GM10248 (cell line): ENCODE data around the gene STAG1.
"Not testable (repeated sequence)": the region's sequence is repeated elsewhere in the genome, so short reads cannot be mapped to it uniquely, and the experiment has no call there.

ENCODE experiments used
- CTCF ChIA-PET: fragments of 300-600 bp; sonication (Branson Sonifier 250); formaldehyde crosslinking; extraction: SDS; loops from one replicate; lab custom pipeline; 2021; ENCODE audit warnings: antibody characterized with exemption; lab: Yijun Ruan, JAX
- POLR2A ChIA-PET: fragments of 350-650 bp; sonication (Branson Sonifier 250); formaldehyde crosslinking; extraction: SDS; loops from one replicate; lab custom pipeline; 2020; ENCODE audit warnings: antibody characterized with exemption; lab: Yijun Ruan, JAX
- DNase-seq: peaks from one replicate; pipeline ENCODE4 v3.0.0; 2012; ENCODE audit errors: extremely low spot score
- CTCF ChIP-seq: IDR thresholded peaks from 2 replicates; pipeline ENCODE4 v1.5.1; 2012; ENCODE audit warnings: mild to moderate bottlenecking, low read depth; ENCODE audit errors: extremely low read depth, missing control alignments, control extremely low read depth

STAG1 gene

GRCh38 chr3:136645915-136646314 lies 106.3 kb downstream of the STAG1 start:
- no peak for TF ChIP-seq CTCF
- DNase-seq = peak; percentile 24
- CTCF ChIA-PET = interaction anchor here (1.0 to 1.4 kb wide), 3 partner anchors 55 to 368 kb away, joined by 3 to 4 read pairs (median 3); partner anchors contain the start of gene STAG1

GRCh38 chr3:136644212-136644611 lies 108.0 kb downstream of the STAG1 start:
- ChIA-PET CTCF (interaction anchor here (1.0 kb wide), 1 partner anchor 8 kb away, joined by 3 read pairs; no protein-coding TSS in a partner anchor), POLR2A (no interaction called here)
- no peak for TF ChIP-seq CTCF
- DNase-seq = no peak

More at GRCh38 chr3:136645915-136646314, 106.3 kb downstream of the STAG1 start:
- POLR2A ChIA-PET = no interaction called here

GRCh38 chr3:136643380-136643779 lies 108.8 kb downstream of the STAG1 start:
- DNase-seq, POLR2A ChIA-PET: not testable (repeated sequence)
- CTCF ChIA-PET = interaction anchor here (1.0 to 1.2 kb wide), 2 partner anchors 33 to 49 kb away, joined by 3 read pairs; no protein-coding TSS in a partner anchor

GRCh38 chr3:136642711-136643110 lies 109.5 kb downstream of the STAG1 start:
- no peak for TF ChIP-seq CTCF
- ChIA-PET POLR2A (no interaction called here), CTCF (interaction anchor here (1.0 to 1.3 kb wide), 3 partner anchors 8 to 50 kb away, joined by 3 to 6 read pairs (median 3); no protein-coding TSS in a partner anchor)
- no peak for DNase-seq

GRCh38 chr3:136639069-136639468 lies 113.1 kb downstream of the STAG1 start:
- POLR2A ChIA-PET = no interaction called here
- TF ChIP-seq CTCF = no peak
- CTCF ChIA-PET = interaction anchor here (1.4 to 2.5 kb wide), 2 partner anchors 9 to 16 kb away, joined by 3 to 5 read pairs; no protein-coding TSS in a partner anchor
- no peak for DNase-seq

- CTCF ChIA-PET = interaction anchor here (2.5 kb wide), 1 partner anchor 14 kb away, joined by 5 read pairs; no protein-coding TSS in a partner anchor
- TF ChIP-seq CTCF = no peak
- POLR2A ChIA-PET = no interaction called here
- no peak for DNase-seq
Observed at GRCh38 chr3:136637176-136637575, 115.0 kb downstream of the STAG1 start.

GRCh38 chr3:136634821-136635220 lies 117.4 kb downstream of the STAG1 start:
- CTCF ChIA-PET = no interaction called here
- DNase-seq = no peak
- POLR2A ChIA-PET = no interaction called here
- TF ChIP-seq CTCF = no peak
